Activated naive CD8-positive, alpha-beta T cell treated with anti-CD3 and anti-CD28 coated beads for 36 hours (primary cell): Measurements from ENCODE around the gene ABCG2. TPM values are rescaled to one million over a fixed set of nuclear protein-coding genes. Genes with fewer than 3 reads are reported as not detected.

Experiments used
- DNase-seq: peaks from one replicate; pipeline ENCODE4 v3.0.0; 2021
- H3K27ac Mint-ChIP-seq: one replicate; pipeline ENCODE4 v1.8.0; 2022; ENCODE audit warnings: mild to moderate bottlenecking, moderate library complexity, mixed read lengths
- H3K27me3 Mint-ChIP-seq: one replicate; pipeline ENCODE4 v1.8.0; 2022; ENCODE audit warnings: mild to moderate bottlenecking, mixed read lengths
- H3K36me3 Mint-ChIP-seq: one replicate; pipeline ENCODE4 v1.8.0; 2021; ENCODE audit warnings: mild to moderate bottlenecking, mixed read lengths
- H3K4me1 Mint-ChIP-seq: one replicate; pipeline ENCODE4 v1.8.0; 2021; ENCODE audit warnings: mixed read lengths
- H3K4me3 Mint-ChIP-seq: one replicate; pipeline ENCODE4 v1.8.0; 2022; ENCODE audit warnings: mild to moderate bottlenecking, moderate library complexity, mixed read lengths
- H3K9me3 Mint-ChIP-seq: one replicate; pipeline ENCODE4 v1.8.0; 2022; ENCODE audit warnings: mixed read lengths
- total RNA-seq, 2 experiments: library from RNA; stranded (reverse); gene quantifications; one replicate each; pipeline ENCODE4 v1.2.3, GENCODE V29; 2021

ABCG2 gene
- total RNA-seq, 2 experiments from 2014 or later: 0.66 to 0.78 TPM

GRCh38 chr4:88080626-88081025, 77.8 kb downstream of the ABCG2 start:
- no peak for DNase-seq
- H3K27ac Mint-ChIP-seq: no peak overlapping the region
- H3K9me3 Mint-ChIP-seq: no peaks in the 10 kb centered on the region
- no peak overlapping the region for H3K4me3 Mint-ChIP-seq
- no peaks in the 10 kb centered on the region for H3K4me1 Mint-ChIP-seq
- H3K36me3 Mint-ChIP-seq: peaks cover 6% of the 10 kb centered on the region
- H3K27me3 Mint-ChIP-seq: no peaks in the 10 kb centered on the region

GRCh38 chr4:88078579-88078978, 79.9 kb downstream of the ABCG2 start:
- Mint-ChIP-seq H3K9me3 (no peaks in the 10 kb centered on the region), H3K4me1 (no peaks in the 10 kb centered on the region), H3K27me3 (no peaks in the 10 kb centered on the region), H3K4me3 (no peak overlapping the region), H3K27ac (no peak overlapping the region), H3K36me3 (peaks cover 12% of the 10 kb centered on the region)
- DNase-seq: no peak

- no peak overlapping the region for H3K27ac Mint-ChIP-seq
- peaks cover 12% of the 10 kb centered on the region for H3K36me3 Mint-ChIP-seq
- H3K27me3 Mint-ChIP-seq: no peaks in the 10 kb centered on the region
- no peak for DNase-seq
- no peak overlapping the region for H3K4me3 Mint-ChIP-seq
- no peaks in the 10 kb centered on the region for H3K4me1 Mint-ChIP-seq
- no peaks in the 10 kb centered on the region for H3K9me3 Mint-ChIP-seq
Measured at GRCh38 chr4:88077911-88078524, 80.4 kb downstream of the ABCG2 start.

- H3K27me3 Mint-ChIP-seq: no peaks in the 10 kb centered on the region
Measured at GRCh38 chr4:88075336-88075735, 83.1 kb downstream of the ABCG2 start.

GRCh38 chr4:88070031-88070430, 88.4 kb downstream of the ABCG2 start:
- Mint-ChIP-seq H3K27ac (no peak overlapping the region), H3K36me3 (peaks cover 60% of the 10 kb centered on the region)

More at GRCh38 chr4:88075336-88075735, 83.1 kb downstream of the ABCG2 start:
- H3K9me3 Mint-ChIP-seq: peaks cover 13% of the 10 kb centered on the region
- H3K36me3 Mint-ChIP-seq: peaks cover 33% of the 10 kb centered on the region
- H3K27ac Mint-ChIP-seq: no peak overlapping the region
- no peak for DNase-seq
- H3K4me3 Mint-ChIP-seq: no peak overlapping the region
- peaks cover under 1% of the 10 kb centered on the region for H3K4me1 Mint-ChIP-seq

GRCh38 chr4:88064410-88064809, 94.0 kb downstream of the ABCG2 start:
- H3K36me3 Mint-ChIP-seq: peaks cover 37% of the 10 kb centered on the region
- H3K27ac Mint-ChIP-seq: no peak overlapping the region
- peaks cover 6% of the 10 kb centered on the region for H3K9me3 Mint-ChIP-seq
- H3K4me1 Mint-ChIP-seq: no peaks in the 10 kb centered on the region
- no peak for DNase-seq
- H3K27me3 Mint-ChIP-seq: no peaks in the 10 kb centered on the region
- no peak overlapping the region for H3K4me3 Mint-ChIP-seq

More at GRCh38 chr4:88070031-88070430, 88.4 kb downstream of the ABCG2 start:
- no peak overlapping the region for H3K4me3 Mint-ChIP-seq
- peaks cover 18% of the 10 kb centered on the region for H3K9me3 Mint-ChIP-seq
- peaks cover 5% of the 10 kb centered on the region for H3K4me1 Mint-ChIP-seq
- H3K27me3 Mint-ChIP-seq: no peaks in the 10 kb centered on the region
- DNase-seq: no peak

GRCh38 chr4:88063634-88064296, 94.7 kb downstream of the ABCG2 start:
- DNase-seq: no peak
- no peak overlapping the region for H3K27ac Mint-ChIP-seq
- H3K9me3 Mint-ChIP-seq: peaks cover 6% of the 10 kb centered on the region
- H3K4me1 Mint-ChIP-seq: no peaks in the 10 kb centered on the region
- no peak overlapping the region for H3K4me3 Mint-ChIP-seq
- peaks cover 34% of the 10 kb centered on the region for H3K36me3 Mint-ChIP-seq
- H3K27me3 Mint-ChIP-seq: no peaks in the 10 kb centered on the region

- peaks cover 26% of the 10 kb centered on the region for H3K36me3 Mint-ChIP-seq
- no peaks in the 10 kb centered on the region for H3K27me3 Mint-ChIP-seq
- H3K4me3 Mint-ChIP-seq: no peak overlapping the region
- H3K4me1 Mint-ChIP-seq: no peaks in the 10 kb centered on the region
- DNase-seq: no peak
- H3K27ac Mint-ChIP-seq: no peak overlapping the region
- peaks cover 3% of the 10 kb centered on the region for H3K9me3 Mint-ChIP-seq
Measured at GRCh38 chr4:88062843-88063242, 95.6 kb downstream of the ABCG2 start.

GRCh38 chr4:88062311-88062710, 96.1 kb downstream of the ABCG2 start:
- Mint-ChIP-seq H3K4me3 (no peak overlapping the region), H3K4me1 (no peaks in the 10 kb centered on the region), H3K9me3 (no peaks in the 10 kb centered on the region), H3K36me3 (peaks cover 24% of the 10 kb centered on the region), H3K27ac (no peak overlapping the region), H3K27me3 (no peaks in the 10 kb centered on the region)
- no peak for DNase-seq

GRCh38 chr4:88060431-88060830, 98.0 kb downstream of the ABCG2 start:
- H3K4me3 Mint-ChIP-seq: no peak overlapping the region

GRCh38 chr4:88059766-88060165, 98.7 kb downstream of the ABCG2 start:
- Mint-ChIP-seq H3K9me3 (no peaks in the 10 kb centered on the region), H3K36me3 (peaks cover 15% of the 10 kb centered on the region), H3K4me1 (no peaks in the 10 kb centered on the region), H3K27me3 (no peaks in the 10 kb centered on the region), H3K27ac (no peak overlapping the region), H3K4me3 (no peak overlapping the region)
- no peak for DNase-seq

More at GRCh38 chr4:88060431-88060830, 98.0 kb downstream of the ABCG2 start:
- DNase-seq: no peak
- Mint-ChIP-seq H3K9me3 (no peaks in the 10 kb centered on the region), H3K27ac (no peak overlapping the region), H3K4me1 (no peaks in the 10 kb centered on the region), H3K27me3 (no peaks in the 10 kb centered on the region), H3K36me3 (peaks cover 13% of the 10 kb centered on the region)

GRCh38 chr4:88058295-88058694, 100.1 kb downstream of the ABCG2 start:
- DNase-seq: no peak
- Mint-ChIP-seq H3K4me3 (no peak overlapping the region), H3K9me3 (no peaks in the 10 kb centered on the region), H3K27ac (no peak overlapping the region), H3K36me3 (peaks cover 11% of the 10 kb centered on the region), H3K27me3 (no peaks in the 10 kb centered on the region), H3K4me1 (no peaks in the 10 kb centered on the region)

GRCh38 chr4:88054901-88055300, 103.5 kb downstream of the ABCG2 start:
- DNase-seq: no peak
- Mint-ChIP-seq H3K9me3 (no peaks in the 10 kb centered on the region), H3K4me3 (no peak overlapping the region), H3K36me3 (peaks cover 9% of the 10 kb centered on the region), H3K27ac (no peak overlapping the region), H3K27me3 (no peaks in the 10 kb centered on the region), H3K4me1 (no peaks in the 10 kb centered on the region)

- Mint-ChIP-seq H3K27me3 (no peaks in the 10 kb centered on the region), H3K4me1 (no peaks in the 10 kb centered on the region), H3K4me3 (no peak overlapping the region), H3K36me3 (peaks cover 9% of the 10 kb centered on the region), H3K9me3 (no peaks in the 10 kb centered on the region), H3K27ac (no peak overlapping the region)
- no peak for DNase-seq
Measured at GRCh38 chr4:88054229-88054628, 104.2 kb downstream of the ABCG2 start.

GRCh38 chr4:88045021-88045420, 113.4 kb downstream of the ABCG2 start:
- Mint-ChIP-seq H3K9me3 (no peaks in the 10 kb centered on the region), H3K27ac (no peak overlapping the region), H3K4me1 (no peaks in the 10 kb centered on the region)

More at GRCh38 chr4:88045021-88045420, 113.4 kb downstream of the ABCG2 start:
- Mint-ChIP-seq H3K36me3 (peaks cover 14% of the 10 kb centered on the region), H3K27me3 (no peaks in the 10 kb centered on the region), H3K4me3 (no peak overlapping the region)
- no peak for DNase-seq
